Umbilical cord (tissue), 2 donors: Measurements from ENCODE around the gene POLR2E. TPM values are rescaled to one million over a fixed set of nuclear protein-coding genes. Genes with fewer than 3 reads are reported as not detected.

Experiments used
- DNase-seq: peaks from one replicate; pipeline ENCODE4 v3.0.0-alpha.2; 2015; ENCODE audit warnings: low spot score
- total RNA-seq: library from RNA; depleted of rRNA; stranded (reverse); fragments of >200 nt; gene quantifications from one replicate; pipeline ENCODE4 v1.2.3, GENCODE V29; 2014; ENCODE audit warnings: low replicate concordance; ENCODE audit not compliant: insufficient read depth

Gene POLR2E
- total RNA-seq, 1 donor from 2014 or later, result 42.6 TPM

DNA sequence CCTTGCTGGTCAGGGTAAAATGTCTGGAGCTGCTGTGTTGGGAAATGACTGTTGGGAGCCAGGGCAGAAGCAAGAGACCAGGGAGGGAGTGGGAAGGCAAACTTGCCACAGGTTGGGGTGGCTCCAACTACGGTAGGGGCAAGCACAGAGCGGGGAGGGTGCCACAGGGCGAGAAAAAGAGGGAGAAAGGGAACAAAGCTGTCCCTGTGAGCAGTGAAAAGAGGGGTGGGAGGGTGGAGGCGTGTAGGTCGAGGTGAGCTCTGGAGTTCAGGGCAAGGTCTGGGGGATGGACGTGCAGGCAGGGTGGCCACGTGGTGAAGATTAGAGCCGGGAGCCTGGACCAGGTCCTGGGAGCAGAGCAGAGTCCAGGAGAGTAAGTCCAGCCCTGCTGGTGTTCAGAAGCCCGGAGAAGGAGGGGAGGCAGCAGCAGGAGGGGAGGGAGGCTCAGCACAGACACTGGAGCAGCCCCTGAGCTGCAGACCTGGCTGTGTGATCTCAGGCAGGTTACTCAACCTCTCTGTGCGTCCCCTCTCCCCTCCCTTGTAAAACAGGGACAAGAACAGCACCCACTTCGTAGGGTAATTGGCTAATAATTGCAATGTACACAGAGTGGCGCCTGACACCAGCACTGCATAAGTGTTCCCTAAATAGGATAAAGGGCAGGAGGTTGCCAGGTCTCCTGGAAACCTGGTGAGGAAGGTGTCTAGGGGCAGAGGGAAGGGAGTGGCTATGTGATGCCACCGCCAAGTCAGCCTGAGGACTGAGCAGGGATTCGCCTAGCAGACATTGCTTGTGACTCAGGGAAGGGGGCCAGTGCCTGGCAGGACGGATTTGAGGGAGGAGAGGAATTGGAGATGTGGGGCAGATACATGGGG is 3.2 kb upstream of the POLR2E start:
- peak; percentile 62 for DNase-seq

DNA sequence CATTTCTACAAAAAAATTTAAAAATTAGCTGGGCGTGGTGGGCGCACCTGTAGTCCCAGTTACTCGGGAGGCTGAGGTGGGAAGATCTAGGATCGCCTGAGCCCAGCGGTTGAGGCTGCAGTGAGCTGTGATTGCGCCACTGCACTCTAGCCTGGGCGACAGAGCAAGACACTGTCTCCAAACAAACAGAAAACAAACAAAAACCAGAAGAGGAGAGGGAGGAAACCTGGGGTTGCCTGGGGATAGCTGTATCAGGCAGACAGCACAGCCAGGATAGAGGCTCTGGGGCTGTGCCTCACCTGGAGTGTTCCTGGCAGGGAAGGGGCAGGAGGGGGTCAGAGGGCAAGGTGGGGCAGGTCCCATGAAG is 2.6 kb upstream of the POLR2E start:
- DNase-seq, result no peak

DNA sequence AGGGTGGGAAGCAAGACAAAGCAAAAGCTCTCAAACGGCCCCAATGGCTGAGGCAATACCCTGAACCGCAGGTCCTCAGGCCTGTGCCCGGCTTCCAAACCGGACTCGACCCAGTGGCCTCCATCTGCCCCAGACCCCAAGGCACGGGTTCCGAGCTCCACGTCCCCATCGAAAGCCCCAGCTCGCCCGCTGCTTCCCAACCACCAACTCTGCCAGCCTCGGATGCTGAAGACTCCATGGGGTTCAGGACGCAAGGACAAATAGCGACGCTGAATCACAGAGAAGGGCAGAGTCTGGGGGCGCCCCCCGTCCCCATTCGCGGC is 559 bp downstream of the POLR2E start:
- DNase-seq, result no peak

DNA sequence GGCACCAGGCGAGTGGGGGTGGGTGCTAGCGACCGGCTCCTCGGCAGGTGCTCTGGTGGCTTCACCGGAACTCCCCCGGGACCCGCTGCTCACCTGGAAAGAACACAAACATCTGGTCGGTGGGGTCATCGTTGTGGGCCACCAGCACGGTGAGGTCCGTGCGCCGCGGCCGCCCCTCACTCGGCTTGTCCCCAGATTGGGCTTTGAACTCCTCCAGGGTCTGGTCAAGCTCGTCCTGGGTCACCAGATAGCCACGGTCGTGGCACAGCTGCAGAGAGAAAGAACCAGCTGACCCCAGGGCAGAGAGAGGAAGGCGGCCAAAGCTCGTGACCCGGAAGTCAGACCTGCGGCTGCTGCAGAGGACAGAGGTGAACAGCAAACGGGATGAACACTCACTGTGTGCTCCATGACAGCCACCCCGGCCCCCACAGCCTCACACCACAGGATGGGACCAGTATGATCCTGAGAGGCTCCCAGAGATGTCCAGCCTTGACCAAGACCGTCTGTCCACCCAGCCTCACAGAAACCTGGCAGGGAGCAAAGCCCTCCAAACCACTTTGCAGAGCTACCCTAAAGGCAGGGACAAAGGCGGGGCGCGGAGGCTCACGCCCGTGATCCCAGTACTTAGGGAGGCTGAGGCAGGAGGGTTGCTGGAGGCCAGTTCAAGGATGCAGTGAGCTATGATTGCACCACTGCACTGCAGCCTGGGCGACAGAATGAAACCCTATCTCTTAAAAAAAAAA is 1.2 kb downstream of the POLR2E start:
- DNase-seq, result no peak

DNA sequence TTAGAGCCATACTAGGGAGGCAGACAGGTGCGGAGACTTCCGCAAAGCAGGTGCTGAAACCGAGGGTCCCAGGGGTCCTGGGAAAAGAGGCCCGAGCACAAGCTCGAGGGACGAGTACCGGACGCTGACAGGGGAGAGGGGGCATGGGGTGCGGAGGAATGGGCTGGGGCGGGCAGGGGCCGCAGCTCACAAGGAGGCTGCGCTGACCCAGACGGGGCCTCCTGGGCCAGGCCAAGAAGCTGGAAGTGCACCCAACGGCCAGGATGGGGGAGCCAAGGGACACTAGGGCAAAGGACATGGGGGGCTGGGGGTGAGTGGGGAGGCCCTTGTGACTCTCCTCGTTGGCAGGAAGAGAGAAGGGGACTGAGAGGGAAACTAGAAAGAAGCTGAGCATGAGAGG is 1.8 kb downstream of the POLR2E start:
- no peak for DNase-seq

DNA sequence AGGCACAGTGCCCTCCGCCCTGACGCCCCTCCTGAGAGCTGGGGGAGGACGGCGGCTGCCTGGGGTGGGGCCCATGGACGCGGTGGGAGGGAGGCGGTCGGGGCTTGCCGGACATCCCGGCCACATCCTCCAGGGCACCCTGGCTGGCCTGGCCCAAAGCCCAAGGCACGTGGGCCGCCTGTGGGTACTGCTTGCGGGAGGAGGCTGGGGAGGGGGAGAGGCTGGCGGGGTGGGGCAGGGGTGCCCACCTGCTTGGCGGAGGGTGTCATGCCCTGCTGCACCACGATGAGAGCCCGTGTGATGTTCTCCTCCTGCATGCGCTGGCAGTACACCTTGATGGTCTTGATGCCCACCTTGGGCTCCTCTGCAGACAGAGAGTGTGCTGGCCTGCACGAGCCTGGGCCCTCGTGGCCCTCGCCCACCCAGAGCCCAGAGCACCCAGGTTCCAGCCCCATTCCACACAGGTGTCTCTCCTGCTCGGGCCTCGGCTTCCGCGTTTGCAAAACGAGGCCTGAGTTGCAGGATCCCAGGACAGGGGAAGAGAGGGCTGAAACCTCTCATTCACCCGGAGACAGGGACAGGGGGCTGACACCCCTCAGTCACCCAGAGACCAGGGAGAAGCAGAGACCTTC is 3.5 kb downstream of the POLR2E start:
- no peak for DNase-seq

DNA sequence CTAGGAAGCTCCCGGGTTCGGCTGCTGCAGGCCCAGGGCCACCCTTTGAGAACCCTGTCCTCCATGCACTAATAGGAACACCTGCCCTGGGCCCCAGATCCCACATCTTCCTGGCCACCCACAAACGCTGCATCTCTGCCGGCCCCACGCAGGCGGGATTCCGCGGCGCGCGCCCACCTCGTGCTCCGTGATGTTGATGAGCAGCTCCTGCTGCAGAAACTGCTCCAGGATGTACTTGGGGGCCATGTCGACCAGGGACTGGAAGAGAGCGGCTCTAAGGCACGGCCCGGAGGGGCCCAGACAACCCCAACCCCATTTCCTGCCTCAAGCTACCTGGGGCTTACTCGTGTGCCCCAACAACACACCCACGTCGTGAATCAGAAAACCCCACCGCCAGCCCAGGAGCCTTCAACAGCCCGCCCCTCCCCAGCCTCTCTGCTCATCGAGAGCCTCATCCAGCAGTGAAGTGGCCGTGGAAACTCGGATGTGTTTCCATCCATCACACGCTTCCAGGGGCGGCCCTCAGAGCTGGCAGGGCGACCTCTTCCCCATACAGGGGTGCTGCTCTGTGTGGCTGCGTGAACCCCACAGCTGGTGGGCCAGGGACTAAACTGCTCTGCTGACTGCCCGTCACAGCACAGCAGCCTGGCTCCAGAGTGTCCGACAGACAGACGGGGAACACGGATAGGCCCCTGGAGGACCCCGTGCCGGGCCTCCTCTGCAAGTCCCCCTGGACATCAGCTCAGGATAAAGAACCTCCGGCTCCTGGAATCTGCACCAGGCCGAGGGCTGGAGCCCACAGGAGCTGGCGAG is 4.2 kb downstream of the POLR2E start:
- DNase-seq, result no peak

DNA sequence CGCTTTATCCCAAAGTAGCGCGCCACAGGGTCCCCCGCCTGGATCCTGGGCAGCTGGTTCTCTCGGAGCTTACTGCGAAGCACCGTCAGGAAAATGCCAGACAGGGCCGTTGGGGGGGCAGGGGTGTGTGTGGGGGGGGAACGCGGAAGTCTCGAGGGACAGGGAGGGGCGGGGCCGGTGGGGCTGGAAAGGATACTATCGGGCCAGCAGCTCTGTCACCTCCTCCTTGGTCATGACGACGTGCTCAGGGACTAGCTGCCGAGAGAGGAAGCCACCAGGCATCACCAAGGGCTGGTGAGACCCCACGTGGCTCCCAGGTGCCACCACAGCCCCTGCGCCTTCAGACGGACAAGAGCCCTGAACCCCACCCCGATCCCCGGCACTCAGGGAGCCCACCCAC is 5.3 kb downstream of the POLR2E start:
- DNase-seq, result no peak

DNA sequence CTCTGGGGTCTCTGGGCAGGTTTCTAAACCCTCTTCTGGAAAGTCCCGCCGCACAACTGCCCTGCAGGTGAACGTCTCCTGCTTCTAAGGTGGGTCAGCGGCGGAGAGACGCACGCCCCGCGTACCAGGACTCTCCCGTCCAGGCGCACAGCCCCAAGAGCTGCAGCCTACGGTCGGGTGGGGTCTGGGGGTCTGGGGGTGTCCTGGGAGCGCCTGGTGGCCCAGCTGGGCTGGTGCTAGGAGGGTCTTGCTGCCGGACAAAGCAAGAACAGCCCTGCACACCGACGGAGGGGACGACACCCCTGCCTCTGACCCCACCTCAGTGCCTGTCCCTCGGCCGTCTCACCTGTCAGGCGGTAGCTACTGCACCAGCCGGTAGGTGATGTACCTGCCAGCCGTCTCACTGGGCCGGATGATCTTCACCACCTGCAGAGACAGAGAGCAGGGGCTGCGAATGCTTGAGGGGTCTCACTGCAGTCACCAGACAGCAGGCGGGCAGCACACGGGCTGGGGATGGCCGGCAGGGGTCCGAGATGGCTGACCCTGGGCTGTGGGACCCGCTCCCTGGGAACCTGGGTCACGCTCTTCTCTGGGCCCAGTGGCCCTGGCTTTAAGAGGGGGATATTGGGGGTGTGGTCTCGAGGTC is 5.9 kb downstream of the POLR2E start:
- no peak for DNase-seq

DNA sequence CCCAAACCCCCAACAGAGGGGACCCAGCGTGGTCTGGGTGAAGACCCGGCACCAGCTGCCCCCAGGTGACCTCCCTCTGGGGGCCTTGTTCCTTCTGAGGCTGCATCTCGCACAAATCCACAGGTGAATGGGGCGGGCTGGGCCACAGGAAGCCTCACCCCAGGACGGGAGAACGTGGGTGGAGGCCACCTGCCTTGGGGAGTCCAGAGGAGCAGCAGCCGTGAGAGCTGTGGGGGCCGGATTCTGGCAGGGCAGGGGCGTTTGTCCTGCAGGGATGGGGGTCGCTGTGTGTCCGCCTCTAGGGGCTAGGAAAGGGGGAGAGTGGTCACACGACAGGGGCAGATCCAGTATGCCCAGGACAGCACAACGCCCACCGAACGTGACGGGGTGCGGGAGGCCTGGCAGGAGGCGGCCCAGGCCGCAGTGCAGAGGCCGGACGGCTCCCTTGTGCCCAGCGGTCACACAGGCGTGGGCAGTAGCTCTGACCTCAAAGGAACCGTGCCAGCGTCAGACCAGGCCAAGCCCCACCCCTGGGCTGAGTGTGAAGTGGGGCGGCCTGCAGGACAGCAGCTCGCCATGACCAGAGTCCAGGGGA is 6.7 kb downstream of the POLR2E start:
- no peak for DNase-seq

DNA sequence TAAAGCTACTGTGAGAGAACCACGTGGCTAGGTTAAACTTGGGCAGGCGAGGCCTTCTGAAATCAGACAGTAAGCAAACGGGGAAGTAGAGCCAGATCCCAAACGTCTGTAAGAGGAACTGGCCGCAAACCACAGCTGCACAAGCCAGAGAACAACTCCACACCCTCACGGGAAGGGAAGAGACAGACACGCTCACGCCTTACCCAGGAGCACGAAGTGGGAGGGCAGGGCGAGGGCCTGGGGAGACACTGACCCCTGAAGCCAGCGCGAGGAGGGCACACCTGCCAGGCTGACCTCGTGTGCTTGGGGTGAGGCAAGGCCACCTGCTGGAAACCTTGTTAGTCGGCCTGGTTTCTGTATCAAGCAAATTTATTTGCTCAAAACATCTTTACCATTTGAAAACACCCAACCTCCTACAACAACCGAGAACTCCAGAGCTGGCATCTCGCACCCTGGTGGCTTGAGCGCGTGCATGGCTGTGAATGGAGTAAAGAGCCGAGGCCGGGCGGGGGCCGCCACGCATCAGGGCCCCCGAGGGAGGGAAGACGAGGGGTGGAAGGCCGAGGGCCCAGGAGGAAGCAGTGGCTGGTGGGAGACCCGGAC is 7.3 kb downstream of the POLR2E start:
- DNase-seq, result peak; percentile 50

DNA sequence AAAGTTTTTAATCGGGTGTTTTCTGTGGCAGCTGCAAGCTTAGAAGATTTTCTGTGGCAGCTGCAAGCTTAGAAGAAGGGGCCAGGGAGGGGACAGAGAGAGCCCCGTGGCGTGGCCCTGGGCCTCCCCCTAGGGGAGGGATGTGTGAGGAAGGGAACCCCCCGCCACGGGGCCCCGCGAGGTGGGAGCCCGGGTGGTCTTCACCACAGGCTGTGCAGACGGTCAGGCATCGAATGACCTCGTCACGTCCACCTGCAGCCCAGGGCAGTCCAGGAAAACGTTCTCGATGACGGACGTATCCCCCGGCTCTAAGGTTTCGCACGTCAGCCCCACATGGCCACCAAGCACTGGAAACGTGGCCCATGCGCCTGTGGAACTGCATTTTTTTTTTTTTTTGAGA is 8.6 kb downstream of the POLR2E start:
- DNase-seq, result no peak

DNA sequence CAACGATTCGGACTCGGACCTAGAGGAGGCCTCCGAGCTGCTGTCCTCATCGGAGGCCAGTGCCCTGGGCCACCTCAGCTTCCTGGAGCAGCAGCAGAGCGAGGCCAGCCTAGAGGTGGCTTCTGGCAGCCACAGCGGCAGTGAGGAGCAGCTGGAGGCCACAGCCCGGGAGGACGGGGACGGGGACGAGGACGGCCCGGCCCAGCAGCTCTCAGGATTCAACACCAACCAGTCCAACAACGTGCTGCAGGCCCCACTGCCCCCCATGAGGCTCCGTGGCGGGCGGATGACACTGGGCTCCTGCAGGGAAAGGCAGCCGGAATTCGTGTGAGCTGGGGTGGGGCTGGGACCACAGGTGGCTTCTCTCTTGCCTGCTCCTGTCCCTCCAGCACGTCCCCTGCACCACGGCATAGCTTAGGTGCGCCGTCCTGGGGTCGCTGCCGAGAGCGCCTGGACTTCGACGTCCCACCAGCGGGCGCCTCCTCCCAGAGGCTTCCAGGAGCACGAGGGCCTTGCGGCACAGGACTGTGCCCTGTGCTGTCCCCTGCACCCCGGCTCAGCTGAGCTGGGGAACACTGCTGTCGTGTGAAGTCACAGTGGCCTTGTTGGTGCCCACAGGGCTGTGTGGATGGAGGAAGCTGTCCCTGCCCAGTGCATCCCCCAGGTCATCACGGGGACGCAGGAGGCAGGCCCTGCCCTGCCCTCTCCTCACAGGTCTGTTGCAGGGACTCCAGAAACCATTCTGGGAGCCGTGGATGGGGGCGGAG is 9.3 kb downstream of the POLR2E start:
- no peak for DNase-seq

DNA sequence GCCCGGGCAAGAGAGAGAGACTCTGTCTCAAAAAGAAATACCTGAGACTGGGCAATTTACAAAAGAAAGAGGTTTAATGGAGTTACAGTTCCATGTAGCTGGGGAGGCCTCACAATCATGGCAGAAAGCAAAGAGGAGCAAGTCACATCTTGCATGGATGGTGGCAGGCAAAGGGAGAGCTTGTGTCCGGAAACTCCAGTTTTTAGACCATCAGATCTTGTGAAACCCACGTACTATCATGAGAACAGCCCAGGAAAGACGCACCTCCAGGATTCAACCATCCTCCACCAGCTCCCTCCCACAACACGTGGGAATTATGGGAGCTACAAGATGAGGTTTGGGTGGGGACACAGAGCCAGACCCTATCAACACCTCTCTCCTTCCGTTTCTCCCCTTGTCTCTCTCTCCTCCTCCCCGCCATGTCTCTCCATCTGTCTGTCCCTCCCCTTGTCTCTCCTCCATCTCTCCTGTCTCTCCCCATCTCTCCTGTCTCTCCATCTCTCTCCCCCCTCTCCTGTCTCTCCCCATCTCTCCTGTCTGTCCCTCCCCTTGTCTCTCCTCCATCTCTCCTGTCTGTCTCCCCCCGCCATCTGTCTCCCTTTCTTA is 10.0 kb downstream of the POLR2E start:
- DNase-seq, result no peak

DNA sequence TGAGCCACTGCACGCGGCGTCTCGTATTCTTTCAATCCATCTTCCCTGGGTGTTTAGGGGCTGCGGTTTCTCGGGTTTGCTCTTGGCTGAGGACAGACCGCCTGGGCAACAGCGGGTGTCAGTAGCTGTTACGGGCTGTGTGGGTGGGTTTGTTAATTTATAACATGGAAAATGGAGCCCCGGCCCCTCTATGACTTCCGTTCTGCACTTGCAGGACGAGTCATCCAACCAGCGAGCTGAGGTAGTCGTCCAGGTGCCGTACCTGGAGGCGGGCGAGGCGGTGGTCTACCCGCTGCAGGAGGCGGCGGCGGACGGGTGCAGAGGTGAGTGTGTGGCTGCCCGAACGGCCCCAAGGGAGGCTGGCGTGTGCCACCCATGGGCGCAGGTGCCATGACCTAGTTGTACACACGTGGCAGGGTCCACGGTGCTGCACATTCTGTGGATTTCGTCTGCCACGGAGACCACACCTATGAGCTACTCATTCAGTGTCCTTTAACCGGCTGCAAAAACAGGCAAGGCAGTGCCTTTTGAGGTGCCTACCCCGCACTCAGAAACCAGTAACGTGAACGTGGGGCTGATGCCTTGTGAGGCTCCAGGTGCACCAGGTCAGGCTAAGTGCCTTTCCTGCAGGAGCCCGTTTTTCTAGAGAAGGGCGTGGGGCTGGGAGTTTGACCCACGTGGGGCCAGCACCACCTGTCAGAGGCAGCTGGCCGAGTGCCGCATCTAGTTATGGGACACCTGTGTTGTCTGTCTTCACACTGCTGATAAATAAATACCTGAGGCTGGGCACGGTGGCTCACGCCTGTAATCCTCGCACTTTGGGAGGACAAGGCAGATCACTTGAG is 10.9 kb downstream of the POLR2E start:
- no peak for DNase-seq

DNA sequence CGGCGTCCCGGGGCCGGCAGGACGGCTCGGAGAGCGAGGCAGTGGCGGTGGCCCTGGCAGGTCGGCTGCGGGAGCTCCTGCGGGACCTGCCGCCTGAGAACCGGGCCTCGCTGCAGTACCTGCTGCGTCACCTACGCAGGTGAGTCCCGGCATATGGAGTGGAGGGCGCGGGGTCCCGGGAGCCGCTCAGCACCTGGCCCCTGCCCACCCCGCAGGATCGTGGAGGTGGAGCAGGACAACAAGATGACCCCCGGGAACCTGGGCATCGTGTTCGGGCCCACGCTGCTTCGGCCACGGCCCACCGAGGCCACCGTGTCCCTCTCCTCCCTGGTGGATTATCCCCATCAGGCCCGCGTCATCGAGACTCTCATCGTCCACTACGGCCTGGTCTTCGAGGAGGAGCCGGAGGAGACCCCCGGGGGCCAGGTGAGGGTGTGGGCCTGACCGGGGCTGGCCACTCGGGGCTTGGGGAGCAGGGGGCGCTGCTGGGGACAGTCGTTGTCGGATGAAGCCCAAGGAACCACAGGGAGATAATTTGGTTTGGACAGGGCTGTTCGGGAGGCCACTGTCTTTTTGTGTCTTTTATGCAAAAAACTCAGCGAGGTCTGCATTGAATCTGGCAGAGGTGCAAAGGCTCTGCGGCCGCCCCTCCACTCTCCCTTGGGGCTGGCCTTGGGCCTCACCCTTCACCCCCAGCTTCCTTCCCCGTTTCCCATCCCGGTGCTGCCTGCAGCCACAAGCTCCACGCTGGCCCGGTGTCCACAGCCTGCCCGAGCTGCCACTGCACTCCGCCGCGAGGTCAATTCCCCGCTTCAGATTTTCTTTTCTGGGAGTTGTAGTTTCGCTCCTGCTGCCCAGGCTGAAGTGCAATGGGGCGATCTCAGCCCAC is 12.0 kb downstream of the POLR2E start:
- DNase-seq, result no peak

DNA sequence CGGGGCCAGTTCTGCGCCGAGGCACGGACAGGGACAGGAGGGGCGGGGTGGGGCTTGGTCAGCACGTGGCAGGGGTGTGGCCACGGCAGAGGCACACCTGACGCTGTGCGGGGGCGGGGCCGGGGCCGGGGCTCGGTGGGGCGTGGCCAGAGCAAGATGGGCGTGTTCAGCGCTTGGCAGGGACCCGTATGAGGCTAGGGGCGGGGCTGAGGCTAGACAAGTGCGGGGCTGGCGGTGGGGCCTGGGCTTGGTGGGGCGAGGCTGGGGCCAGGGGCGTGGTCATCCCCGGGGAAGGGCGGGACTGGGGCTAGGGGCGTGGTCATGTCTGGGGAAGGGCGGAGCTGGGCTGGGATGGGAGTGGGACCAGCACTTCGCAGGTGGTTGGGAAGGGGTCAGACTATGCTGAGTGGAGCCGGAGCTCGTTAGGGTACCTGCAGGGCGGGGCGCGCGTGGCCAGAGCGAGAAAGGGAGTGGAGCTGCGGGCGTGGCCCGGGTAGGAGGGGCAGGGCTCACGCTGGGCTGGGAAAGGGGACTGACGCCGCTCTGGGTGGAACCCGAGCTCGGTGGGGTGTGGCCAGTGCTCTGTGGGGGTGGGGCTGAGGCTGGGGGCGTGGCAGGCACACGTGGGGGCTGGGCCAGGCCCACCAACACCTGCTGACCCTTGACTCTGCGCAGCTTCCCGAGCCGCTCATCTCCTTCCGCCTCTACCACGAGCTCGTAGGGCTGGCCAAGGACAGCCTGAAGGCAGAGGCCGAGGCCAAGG is 12.8 kb downstream of the POLR2E start:
- DNase-seq, result no peak
